ENCODE results near the gene CST9.

- TF ChIP-seq, protein P1, sequence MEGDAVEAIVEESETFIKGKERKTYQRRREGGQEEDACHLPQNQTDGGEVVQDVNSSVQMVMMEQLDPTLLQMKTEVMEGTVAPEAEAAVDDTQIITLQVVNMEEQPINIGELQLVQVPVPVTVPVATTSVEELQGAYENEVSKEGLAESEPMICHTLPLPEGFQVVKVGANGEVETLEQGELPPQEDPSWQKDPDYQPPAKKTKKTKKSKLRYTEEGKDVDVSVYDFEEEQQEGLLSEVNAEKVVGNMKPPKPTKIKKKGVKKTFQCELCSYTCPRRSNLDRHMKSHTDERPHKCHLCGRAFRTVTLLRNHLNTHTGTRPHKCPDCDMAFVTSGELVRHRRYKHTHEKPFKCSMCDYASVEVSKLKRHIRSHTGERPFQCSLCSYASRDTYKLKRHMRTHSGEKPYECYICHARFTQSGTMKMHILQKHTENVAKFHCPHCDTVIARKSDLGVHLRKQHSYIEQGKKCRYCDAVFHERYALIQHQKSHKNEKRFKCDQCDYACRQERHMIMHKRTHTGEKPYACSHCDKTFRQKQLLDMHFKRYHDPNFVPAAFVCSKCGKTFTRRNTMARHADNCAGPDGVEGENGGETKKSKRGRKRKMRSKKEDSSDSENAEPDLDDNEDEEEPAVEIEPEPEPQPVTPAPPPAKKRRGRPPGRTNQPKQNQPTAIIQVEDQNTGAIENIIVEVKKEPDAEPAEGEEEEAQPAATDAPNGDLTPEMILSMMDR (IDR thresholded peaks at IDR 0.05 in 8 of 11, conservative IDR thresholded peaks at IDR 0.05 in 3 of 11): no peak
- TF ChIP-seq POLR2AphosphoS5 (IDR thresholded peaks at IDR 0.05): no peak
- TF ChIP-seq POLR2A (IDR thresholded peaks at IDR 0.05): no peak
These were observed 51.3 kb downstream of the CST9 start for GRCh38 chr20:23554401-23554800.
